Endothelial cell of umbilical vein (primary cell): Measurements from ENCODE around the gene TEX38.

Source experiments
- CTCF ChIP-seq, 2 donors: IDR thresholded peaks; 1 replicate in 1 of 2; 2 replicates in 1 of 2; pipeline ENCODE4 v1.5.1; 2011; ENCODE audit warnings: low read length in 2 of 2, mild to moderate bottlenecking in 2 of 2, moderate library complexity in 2 of 2, control low read depth in 1 of 2, inconsistent platforms in 1 of 2, low read depth in 1 of 2; ENCODE audit not compliant: insufficient read depth in 1 of 2; ENCODE audit errors: extremely low read depth in 1 of 2
- EZH2 ChIP-seq: IDR thresholded peaks from 2 replicates; pipeline ENCODE4 v1.6.1; 2012; ENCODE audit warnings: borderline replicate concordance, low read depth, mild to moderate bottlenecking, moderate library complexity, low read length, inconsistent platforms; ENCODE audit not compliant: severe bottlenecking
- FOS ChIP-seq: IDR thresholded peaks from 2 replicates; pipeline ENCODE4 v1.6.1; 2011; ENCODE audit warnings: mild to moderate bottlenecking, low read length, moderate library complexity, borderline replicate concordance; ENCODE audit not compliant: insufficient read depth
- MAX ChIP-seq: IDR thresholded peaks from 2 replicates; pipeline ENCODE4 v1.6.1; 2011; ENCODE audit not compliant: insufficient read depth, insufficient read length
- MYC ChIP-seq: IDR thresholded peaks from one replicate; pipeline ENCODE4 v1.6.1; 2011; ENCODE audit warnings: mild to moderate bottlenecking, low read depth, low read length
- POLR2A ChIP-seq: IDR thresholded peaks from 2 replicates; pipeline ENCODE4 v1.6.1; 2012; ENCODE audit warnings: low read depth, mild to moderate bottlenecking, control low read depth, low read length
- POLR2AphosphoS5 ChIP-seq: IDR thresholded peaks from 2 replicates; pipeline ENCODE4 v1.6.1; 2012; ENCODE audit warnings: low read depth, mild to moderate bottlenecking, control low read depth, low read length, moderate library complexity; ENCODE audit not compliant: insufficient read depth

GRCh38 chr1:46621930-46622329 is 49.7 kb upstream of the TEX38 start:
- TF ChIP-seq CTCF (IDR thresholded peaks at IDR 0.05; ENCODE audit: extremely low read depth in 1 of 2, insufficient read depth in 1 of 2, low read depth in 1 of 2, low read length in 2 of 2): no peak
- no peak for TF ChIP-seq EZH2
- TF ChIP-seq FOS: no peak
- TF ChIP-seq MAX: no peak
- no peak for TF ChIP-seq POLR2A
- no peak for TF ChIP-seq POLR2AphosphoS5
- TF ChIP-seq MYC: no peak
